H9 (cell line): ENCODE data around the gene TRAPPC8. TPM values are rescaled to one million over a fixed set of nuclear protein-coding genes. Genes with fewer than 3 reads are reported as not detected.
"Not testable (repeated sequence)": the region's sequence is repeated elsewhere in the genome, so short reads cannot be mapped to it uniquely, and the experiment has no call there.

ENCODE experiments used
- DNase-seq: peaks from one replicate; pipeline ENCODE4 v3.0.0-alpha.2; 2017
- H2AFZ ChIP-seq: one replicate; pipeline ENCODE4 v1.6.1; 2013; ENCODE audit warnings: mild to moderate bottlenecking, low read length, control low read depth, moderate library complexity
- H2AK5ac ChIP-seq: 2 replicates; pipeline ENCODE4 v1.6.1; 2013; ENCODE audit warnings: low read length, control low read depth, mixed read lengths; ENCODE audit not compliant: insufficient read length
- H2BK120ac ChIP-seq: one replicate; pipeline ENCODE4 v1.6.1; 2013; ENCODE audit warnings: low read depth, mild to moderate bottlenecking, low read length, control low read depth, inconsistent platforms; ENCODE audit not compliant: poor library complexity, severe bottlenecking
- H2BK12ac ChIP-seq: 2 replicates; pipeline ENCODE4 v1.6.1; 2013; ENCODE audit warnings: low read length, control low read depth, mixed read lengths, low read depth; ENCODE audit not compliant: insufficient read length
- H2BK15ac ChIP-seq: 2 replicates; pipeline ENCODE4 v1.6.1; 2013; ENCODE audit warnings: low read depth, low read length, control low read depth
- H2BK20ac ChIP-seq: one replicate; pipeline ENCODE4 v1.6.1; 2013; ENCODE audit warnings: low read depth, mild to moderate bottlenecking, low read length, control low read depth, inconsistent platforms; ENCODE audit not compliant: poor library complexity, severe bottlenecking
- H2BK5ac ChIP-seq: 2 replicates; pipeline ENCODE4 v1.6.1; 2013; ENCODE audit warnings: low read length, control low read depth, mixed read lengths; ENCODE audit not compliant: insufficient read length
- H3K14ac ChIP-seq: 2 replicates; pipeline ENCODE4 v1.6.1; 2013; ENCODE audit warnings: low read length, control low read depth; ENCODE audit not compliant: insufficient read depth
- H3K18ac ChIP-seq: 2 replicates; pipeline ENCODE4 v1.6.1; 2013; ENCODE audit warnings: low read depth, mild to moderate bottlenecking, mixed read lengths, low read length, control low read depth; ENCODE audit not compliant: insufficient read length
- H3K23ac ChIP-seq: 2 replicates; pipeline ENCODE4 v1.6.1; 2013; ENCODE audit warnings: low read length, control low read depth, mixed read lengths, low read depth; ENCODE audit not compliant: insufficient read length
- H3K23me2 ChIP-seq: 2 replicates; pipeline ENCODE4 v1.6.1; 2013; ENCODE audit warnings: low read depth, mild to moderate bottlenecking, mixed read lengths, low read length, control low read depth; ENCODE audit not compliant: insufficient read length, poor library complexity, severe bottlenecking
- H3K27ac ChIP-seq: 2 replicates; pipeline ENCODE4 v1.5.1; 2013; ENCODE audit warnings: low read length, control low read depth, mixed read lengths, low read depth; ENCODE audit not compliant: insufficient read length
- H3K27me3 ChIP-seq: 2 replicates; pipeline ENCODE4 v1.6.1; 2013; ENCODE audit warnings: low read length, control low read depth, inconsistent platforms; ENCODE audit not compliant: insufficient read depth
- H3K4ac ChIP-seq: 2 replicates; pipeline ENCODE4 v1.6.1; 2013; ENCODE audit warnings: low read depth, mild to moderate bottlenecking, control low read depth, inconsistent platforms, low read length, moderate library complexity
- H3K4me1 ChIP-seq: 2 replicates; pipeline ENCODE4 v1.6.1; 2013; ENCODE audit warnings: low read length, control low read depth, inconsistent platforms; ENCODE audit not compliant: insufficient read depth
- H3K4me2 ChIP-seq: 2 replicates; pipeline ENCODE4 v1.6.1; 2013; ENCODE audit warnings: low read length, control low read depth, mixed read lengths; ENCODE audit not compliant: insufficient read length, insufficient read depth
- H3K56ac ChIP-seq: 2 replicates; pipeline ENCODE4 v1.6.1; 2013; ENCODE audit warnings: low read depth, mild to moderate bottlenecking, mixed read lengths, low read length, control low read depth; ENCODE audit not compliant: insufficient read length
- H3K79me1 ChIP-seq: 2 replicates; pipeline ENCODE4 v1.6.1; 2013; ENCODE audit warnings: low read depth, mild to moderate bottlenecking, moderate library complexity, low read length, control low read depth, inconsistent platforms; ENCODE audit not compliant: insufficient read depth, poor library complexity, severe bottlenecking
- H3K79me2 ChIP-seq: 2 replicates; pipeline ENCODE4 v1.6.1; 2013; ENCODE audit warnings: low read length, control low read depth, inconsistent platforms; ENCODE audit not compliant: insufficient read depth
- H3K9ac ChIP-seq: 2 replicates; pipeline ENCODE4 v1.6.1; 2013; ENCODE audit warnings: low read length, control low read depth, mixed read lengths; ENCODE audit not compliant: insufficient read length; ENCODE audit errors: extremely low read depth
- H3K9me3 ChIP-seq: one replicate; pipeline ENCODE4 v1.6.1; 2013; ENCODE audit warnings: low read depth, low read length, inconsistent platforms; ENCODE audit not compliant: control insufficient read depth
- H3T11ph ChIP-seq: one replicate; pipeline ENCODE4 v1.6.1; 2013; ENCODE audit warnings: mild to moderate bottlenecking, low read length, control low read depth, inconsistent platforms
- H4K20me1 ChIP-seq: one replicate; pipeline ENCODE4 v1.6.1; 2013; ENCODE audit not compliant: control insufficient read depth, insufficient read length, insufficient read depth
- H4K5ac ChIP-seq: 2 replicates; pipeline ENCODE4 v1.6.1; 2013; ENCODE audit warnings: low read depth, mild to moderate bottlenecking, mixed read lengths, low read length, control low read depth; ENCODE audit not compliant: insufficient read length
- H4K8ac ChIP-seq: replicated peaks from 2 replicates; pipeline ENCODE4 v1.6.1; 2013; ENCODE audit warnings: low read length, control low read depth, mixed read lengths, low read depth; ENCODE audit not compliant: insufficient read length
- H4K91ac ChIP-seq: 2 replicates; pipeline ENCODE4 v1.6.1; 2013; ENCODE audit warnings: low read depth, mild to moderate bottlenecking, moderate library complexity, mixed read lengths, low read length, control low read depth; ENCODE audit not compliant: insufficient read length
- H3K27ac Mint-ChIP-seq, 3 experiments: 2 replicates in 2 of 3; 3 replicates in 1 of 3; pipeline ENCODE4 v1.8.0; 2020 to 2021; ENCODE audit warnings: mixed read lengths in 3 of 3, mild to moderate bottlenecking in 1 of 3, moderate library complexity in 1 of 3
- H3K27me3 Mint-ChIP-seq: 2 replicates; pipeline ENCODE4 v1.8.0; 2021; ENCODE audit warnings: low read depth, mild to moderate bottlenecking, moderate library complexity, mixed read lengths
- H3K36me3 Mint-ChIP-seq, 3 experiments: 2 replicates in 2 of 3; 3 replicates in 1 of 3; pipeline ENCODE4 v1.8.0; 2020 to 2021; ENCODE audit warnings: low read depth in 3 of 3, mixed read lengths in 3 of 3; ENCODE audit not compliant: insufficient read depth in 1 of 3
- H3K4me1 Mint-ChIP-seq, 2 experiments: 2 replicates each; pipeline ENCODE4 v1.8.0; 2020; ENCODE audit warnings: mixed read lengths in 2 of 2
- H3K4me3 Mint-ChIP-seq, 2 experiments: 2 replicates in 1 of 2; 3 replicates in 1 of 2; pipeline ENCODE4 v1.8.0; 2020 to 2021; ENCODE audit warnings: mild to moderate bottlenecking in 2 of 2, mixed read lengths in 2 of 2, moderate library complexity in 1 of 2
- H3K9me3 Mint-ChIP-seq, 2 experiments: 2 replicates in 1 of 2; 3 replicates in 1 of 2; pipeline ENCODE4 v1.8.0; 2020; ENCODE audit warnings: mild to moderate bottlenecking in 2 of 2, mixed read lengths in 2 of 2, moderate library complexity in 1 of 2
- CTCF ChIP-seq: fragments of 200-600 bp; sonication (generic); conservative IDR thresholded peaks from 3 replicates; pipeline ENCODE4 v1.8.0; 2021; ENCODE audit warnings: antibody characterized with exemption, mild to moderate bottlenecking
- WGBS: extraction: QIAGEN DNeasy Blood & Tissue Kit; methylation state at CpG from one replicate; pipeline ENCODE4 v1.1.7; 2013; ENCODE audit warnings: missing lambda C conversion rate, low lambda C conversion rate, mixed read lengths; ENCODE audit not compliant: insufficient read length; ENCODE audit errors: extremely low coverage; 5-methylcytosine and 5-hydroxymethylcytosine counted together
- total RNA-seq: library from RNA; stranded (reverse); gene quantifications from 2 replicates; pipeline ENCODE4 v1.2.1, GENCODE V29; 2021

The TRAPPC8 gene
- total RNA-seq, 1 experiment from 2014 or later = 40.4 TPM

GRCh38 chr18:31814132-31814531 lies 128.8 kb downstream of the TRAPPC8 start:
- no peak for DNase-seq
- no peak overlapping the region for H4K5ac ChIP-seq
- H4K20me1 ChIP-seq = no peaks in the 10 kb centered on the region
- H2AFZ ChIP-seq = no peak overlapping the region
- Mint-ChIP-seq H3K4me3 (no peak overlapping the region), H3K36me3 (peaks cover 0 to 5% (median 0%) of the 10 kb centered on the region in 3 experiments; a peak in 6 of 7 replicates), H3K27me3 (no peaks in the 10 kb centered on the region), H3K4me1 (peaks cover 31 to 38% of the 10 kb centered on the region in 2 experiments), H3K9me3 (peaks cover 5 to 8% of the 10 kb centered on the region in 2 experiments; a peak in 4 of 5 replicates), H3K27ac (no peak overlapping the region)
- no peak overlapping the region for H3K9ac ChIP-seq
- H2BK5ac ChIP-seq = no peak overlapping the region
- H3K56ac ChIP-seq = no peak overlapping the region
- H2BK15ac ChIP-seq = no peak overlapping the region
- H3K9me3 ChIP-seq = no peaks in the 10 kb centered on the region
- no peak overlapping the region for H4K8ac ChIP-seq
- TF ChIP-seq CTCF = no peak
- no peak overlapping the region for H3K18ac ChIP-seq
- peaks cover 8% of the 10 kb centered on the region for H3K4me1 ChIP-seq
- no peaks in the 10 kb centered on the region for H3K79me2 ChIP-seq
- H3K4me2 ChIP-seq = no peak overlapping the region
- no peaks in the 10 kb centered on the region for H3K79me1 ChIP-seq
- H3K4ac ChIP-seq = no peak overlapping the region
- H3K27ac ChIP-seq = no peak overlapping the region
- no CpG with 5 or more reads among the region's 3 CpGs for WGBS
- H4K91ac ChIP-seq = no peak overlapping the region
- H3K23ac ChIP-seq = no peak overlapping the region
- H2BK12ac ChIP-seq = no peak overlapping the region
- H3K23me2 ChIP-seq = no peaks in the 10 kb centered on the region
- no peak overlapping the region for H3K14ac ChIP-seq
- no peak overlapping the region for H2BK20ac ChIP-seq
- no peak overlapping the region for H2BK120ac ChIP-seq
- no peak overlapping the region for H2AK5ac ChIP-seq
- H3T11ph ChIP-seq = no peak overlapping the region
- H3K27me3 ChIP-seq = no peaks in the 10 kb centered on the region

GRCh38 chr18:31810336-31811130 lies 132.4 kb downstream of the TRAPPC8 start:
- H3K9me3 Mint-ChIP-seq, H3K36me3 Mint-ChIP-seq, H3K56ac ChIP-seq, H2AK5ac ChIP-seq, H3K27me3 Mint-ChIP-seq, H2AFZ ChIP-seq, H4K91ac ChIP-seq, H3T11ph ChIP-seq, H3K4ac ChIP-seq, H2BK20ac ChIP-seq, H3K4me1 ChIP-seq, H4K20me1 ChIP-seq, H3K79me2 ChIP-seq, H4K8ac ChIP-seq, H3K9me3 ChIP-seq, H2BK5ac ChIP-seq, H3K4me2 ChIP-seq, H3K79me1 ChIP-seq, H3K18ac ChIP-seq, H2BK15ac ChIP-seq, H2BK12ac ChIP-seq, H3K23ac ChIP-seq, H3K14ac ChIP-seq, H3K23me2 ChIP-seq, H3K27me3 ChIP-seq: not testable (repeated sequence)
- peak overlapping the region; percentile 38 for H3K9ac ChIP-seq
- peak overlapping the region; percentile 84 for H4K5ac ChIP-seq
- no CpG with 5 or more reads among the region's 7 CpGs for WGBS
- H3K4me1 Mint-ChIP-seq = peaks cover 26 to 27% of the 10 kb centered on the region in 2 experiments; a peak in 3 of 4 replicates
- H3K27ac Mint-ChIP-seq = peak overlapping the region; percentile 77 to 98 (median 98)
- peak; percentile 64 for DNase-seq
- peak overlapping the region in 1 of 2 experiments; percentile 16; a peak in 2 of 5 replicates for H3K4me3 Mint-ChIP-seq
- H3K27ac ChIP-seq = peak overlapping the region; percentile 96
- H2BK120ac ChIP-seq = peak overlapping the region; percentile 86
